Measurements from ENCODE around the gene ABCA4. TPM values are rescaled to one million over a fixed set of nuclear protein-coding genes. Genes with fewer than 3 reads are reported as not detected.

The ABCA4 gene
- total RNA-seq, 2 donors from 2014 or later = not detected

DNA sequence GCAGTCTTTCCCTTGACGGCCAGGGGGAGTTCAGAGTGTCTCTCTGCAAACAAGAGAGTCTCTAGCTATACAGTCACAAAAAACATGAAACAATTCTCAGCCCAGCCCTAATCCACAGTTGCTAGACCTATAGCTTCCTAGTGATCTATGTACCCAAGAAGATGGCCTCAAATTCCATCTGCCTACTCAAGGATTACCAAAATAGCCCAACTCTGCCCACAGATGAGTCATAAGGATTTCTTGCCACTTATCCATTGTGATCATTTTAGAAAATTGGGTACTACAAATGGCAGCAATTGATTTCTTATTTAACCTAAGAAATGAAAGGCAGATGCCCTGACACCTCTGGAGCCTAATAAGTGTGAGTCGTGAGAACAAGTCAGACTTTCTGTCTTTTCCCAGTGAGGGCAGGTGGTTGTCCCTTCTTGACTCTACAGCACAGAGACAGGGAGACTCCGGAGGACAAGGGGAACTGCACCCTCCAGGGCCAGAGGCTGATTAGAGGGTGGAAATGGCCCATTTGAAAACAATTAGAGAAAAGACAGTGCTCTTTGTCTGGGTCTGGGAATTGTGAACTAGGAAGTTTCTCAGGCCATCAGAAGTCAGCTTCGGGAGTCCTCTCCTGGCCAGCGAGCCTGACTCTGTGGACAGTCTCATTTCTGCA, 65.4 kb downstream of the ABCA4 start:
- ATAC-seq (no peak), DNase-seq (ENCODE audit: low spot score in 2 of 2) (no peak)

DNA sequence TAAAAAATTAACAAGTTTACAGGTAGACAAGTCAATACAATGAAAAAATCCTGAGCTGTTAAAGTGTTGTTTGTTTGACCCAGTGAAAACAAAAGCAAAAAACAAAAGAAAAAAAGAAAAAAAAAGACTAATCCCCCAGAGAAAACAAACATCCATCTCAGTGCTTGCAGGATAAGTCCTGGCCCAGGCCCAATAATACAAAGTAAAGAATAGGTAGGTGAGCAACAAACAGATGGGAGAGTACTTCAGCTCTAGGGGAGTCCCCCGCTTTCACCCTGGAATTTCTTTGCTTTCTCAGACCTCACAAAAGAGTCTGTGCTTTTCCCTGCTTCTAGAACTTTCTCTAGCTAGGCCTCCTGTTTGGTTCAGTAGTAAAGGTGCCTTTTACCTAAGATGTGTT, 70.3 kb downstream of the ABCA4 start:
- H3K36me3 Mint-ChIP-seq = no peaks in the 10 kb centered on the region
- no peak for DNase-seq (ENCODE audit: low spot score in 2 of 2)
- no peaks in the 10 kb centered on the region for H3K9me3 Mint-ChIP-seq
- no peak overlapping the region for H3K27ac Mint-ChIP-seq
- ATAC-seq = no peak

More for the DNA sequence above, 65.4 kb downstream of the ABCA4 start:
- Mint-ChIP-seq H3K36me3 (no peaks in the 10 kb centered on the region), H3K9me3 (no peaks in the 10 kb centered on the region), H3K27ac (no peak overlapping the region)

DNA sequence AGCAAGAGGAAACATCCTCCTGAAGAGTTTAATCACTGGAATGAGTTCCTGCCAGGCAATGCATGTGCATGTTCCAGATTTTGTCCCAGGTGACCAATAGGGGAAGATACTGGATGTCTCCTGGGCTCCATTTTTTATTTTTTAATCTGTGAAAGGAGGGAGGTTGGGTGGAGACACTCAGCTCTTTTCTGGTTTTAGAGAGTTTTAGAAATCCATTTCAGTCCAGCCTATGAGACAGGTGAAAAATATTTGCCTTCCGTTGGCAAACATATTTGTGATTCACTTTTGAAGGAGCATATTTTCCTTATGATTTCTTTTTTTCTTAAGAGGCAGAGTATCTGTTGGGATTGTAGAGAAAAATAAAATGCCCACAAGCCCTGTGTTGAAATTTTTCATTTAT, 70.7 kb downstream of the ABCA4 start:
- DNase-seq (ENCODE audit: low spot score in 2 of 2) (no peak), ATAC-seq (no peak)
- H3K27ac Mint-ChIP-seq = no peak overlapping the region
- no peaks in the 10 kb centered on the region for H3K36me3 Mint-ChIP-seq
- no peaks in the 10 kb centered on the region for H3K9me3 Mint-ChIP-seq

DNA sequence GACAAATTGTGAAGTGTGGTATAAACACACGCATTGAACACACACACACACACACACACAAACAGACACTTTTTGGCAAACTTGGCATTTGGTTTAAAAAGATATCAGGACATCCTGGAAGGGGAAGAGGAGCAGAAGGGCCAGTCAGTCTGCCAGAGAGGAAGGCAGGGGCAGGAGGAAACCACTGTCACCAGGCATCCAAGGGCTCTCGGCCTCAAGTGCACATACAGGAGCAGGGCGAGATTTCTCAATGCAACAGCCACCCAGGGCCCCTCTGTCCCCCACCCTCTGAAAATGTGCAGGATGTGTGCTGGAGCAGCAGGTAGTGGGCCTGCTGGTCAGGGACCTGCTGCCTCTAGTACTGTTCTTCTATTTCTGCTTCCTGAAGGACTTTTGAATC, 71.2 kb downstream of the ABCA4 start:
- Mint-ChIP-seq H3K9me3 (no peaks in the 10 kb centered on the region), H3K27ac (no peak overlapping the region), H3K36me3 (no peaks in the 10 kb centered on the region)
- no peak for ATAC-seq
- no peak for DNase-seq (ENCODE audit: low spot score in 2 of 2)

DNA sequence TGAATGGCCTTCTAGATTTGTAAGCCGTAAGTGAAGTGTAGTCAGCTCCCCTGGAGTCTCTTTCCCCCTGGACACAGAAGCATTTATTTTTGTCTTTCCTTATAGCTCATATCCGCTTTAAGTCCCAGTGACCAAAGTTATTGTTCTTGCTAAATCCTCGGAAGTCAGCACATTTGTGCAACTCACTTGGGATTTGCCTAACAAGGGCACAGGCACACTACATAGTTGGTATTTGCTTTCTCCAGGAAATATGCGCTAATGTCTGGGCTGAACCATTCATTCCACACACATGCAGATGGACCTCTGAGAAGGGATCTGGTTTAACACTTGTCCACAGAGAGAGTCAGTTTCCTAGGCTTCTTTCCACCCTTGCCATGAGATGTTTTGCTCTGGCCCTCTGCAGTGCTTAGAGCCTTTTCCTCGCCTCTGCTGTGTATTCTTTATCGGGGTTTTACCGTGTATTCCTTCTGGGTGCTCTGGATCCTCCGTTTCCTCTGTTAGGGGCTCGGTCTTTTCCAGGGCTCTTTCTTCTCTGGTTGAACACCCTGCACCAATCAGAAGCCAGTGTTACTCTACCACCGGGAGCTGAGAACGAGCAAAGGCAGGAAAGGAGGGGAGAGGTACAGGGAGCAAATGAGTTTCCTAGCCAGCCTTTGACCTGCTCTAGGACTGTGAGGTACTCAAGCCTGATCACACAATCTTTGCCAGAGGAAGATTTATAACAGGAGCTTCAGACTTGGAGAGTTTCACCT, 72.4 kb downstream of the ABCA4 start:
- no peaks in the 10 kb centered on the region for H3K9me3 Mint-ChIP-seq
- no peaks in the 10 kb centered on the region for H3K36me3 Mint-ChIP-seq
- ATAC-seq (no peak), DNase-seq (ENCODE audit: low spot score in 2 of 2) (no peak)
- H3K27ac Mint-ChIP-seq = no peak overlapping the region

DNA sequence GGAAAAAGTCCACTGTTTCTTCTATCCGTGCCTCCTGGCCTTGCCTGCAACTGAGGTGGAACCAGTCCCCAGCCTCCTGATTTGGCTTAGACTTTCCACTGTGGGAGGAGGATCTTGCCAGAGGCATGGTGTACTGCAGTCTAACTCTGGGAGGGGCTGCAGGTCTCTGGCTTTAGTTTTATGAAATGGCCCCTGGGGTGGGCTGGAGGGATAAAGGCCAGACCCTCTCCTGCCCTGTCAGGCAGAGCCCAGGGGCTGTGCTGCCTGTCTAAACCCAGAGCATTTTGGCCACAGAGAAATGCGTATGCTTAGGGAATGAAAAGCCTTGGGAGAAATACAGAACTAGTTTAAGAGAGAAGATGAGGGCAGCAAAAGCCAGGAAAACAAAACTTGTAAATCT, 73.0 kb downstream of the ABCA4 start:
- no peak overlapping the region for H3K27ac Mint-ChIP-seq
- DNase-seq (ENCODE audit: low spot score in 2 of 2) = no peak
- no peaks in the 10 kb centered on the region for H3K9me3 Mint-ChIP-seq
- H3K36me3 Mint-ChIP-seq = no peaks in the 10 kb centered on the region
- ATAC-seq = no peak

DNA sequence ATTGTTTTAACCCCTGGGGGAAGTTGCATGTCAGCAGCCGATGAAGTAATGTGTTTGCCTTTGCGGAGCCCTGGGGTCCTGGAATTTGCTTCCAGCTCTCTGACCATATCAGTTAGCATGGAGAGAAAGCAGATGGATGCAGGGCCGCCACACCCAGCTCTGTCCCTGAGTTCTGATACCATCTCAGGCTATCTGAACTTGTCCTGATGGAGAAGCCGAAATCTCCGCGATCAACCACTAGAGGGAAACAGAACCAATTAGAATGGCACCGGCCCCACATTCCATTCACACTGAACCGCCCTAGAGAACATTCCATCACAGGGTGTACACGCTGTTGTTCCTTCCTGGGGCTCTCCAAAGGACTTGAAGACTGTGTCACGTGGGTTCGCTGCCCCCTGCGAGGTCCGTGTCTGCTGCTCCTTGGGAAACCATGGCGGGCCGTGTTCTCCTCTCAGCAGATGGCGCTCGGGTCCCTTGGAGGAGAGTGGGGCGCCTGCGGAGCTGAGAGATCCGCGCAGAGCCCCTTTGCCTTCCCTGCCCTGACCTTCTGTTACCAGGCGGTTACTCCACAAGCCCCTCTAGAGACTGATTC, 75.4 kb downstream of the ABCA4 start:
- Mint-ChIP-seq H3K27ac (no peak overlapping the region), H3K9me3 (no peaks in the 10 kb centered on the region), H3K36me3 (no peaks in the 10 kb centered on the region)
- ATAC-seq = peak; percentile 45 to 77
- DNase-seq (ENCODE audit: low spot score in 2 of 2) = peak in 1 of 2 donors; percentile 33

DNA sequence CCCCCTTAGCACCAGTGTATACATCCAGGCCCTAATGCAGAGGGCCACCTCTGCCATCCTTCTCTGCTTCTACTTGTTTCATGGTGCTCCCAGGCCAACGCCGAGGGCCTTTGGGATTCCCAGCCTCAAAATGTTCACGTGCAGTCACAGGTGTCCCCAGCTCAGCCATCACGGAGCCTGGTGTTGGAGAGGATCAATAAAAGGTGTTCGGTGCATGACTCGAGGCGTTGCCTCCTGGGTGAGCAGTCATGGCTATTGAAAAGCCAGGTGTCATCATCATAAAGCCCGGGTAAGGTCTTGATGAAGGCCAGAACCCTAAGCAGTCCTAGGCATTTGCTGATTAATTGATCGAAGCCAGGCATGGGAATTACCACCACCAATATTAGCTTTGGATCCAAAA, 76.1 kb downstream of the ABCA4 start:
- Mint-ChIP-seq H3K27ac (no peak overlapping the region), H3K36me3 (no peaks in the 10 kb centered on the region), H3K9me3 (no peaks in the 10 kb centered on the region)
- ATAC-seq = no peak
- DNase-seq (ENCODE audit: low spot score in 2 of 2) = no peak

DNA sequence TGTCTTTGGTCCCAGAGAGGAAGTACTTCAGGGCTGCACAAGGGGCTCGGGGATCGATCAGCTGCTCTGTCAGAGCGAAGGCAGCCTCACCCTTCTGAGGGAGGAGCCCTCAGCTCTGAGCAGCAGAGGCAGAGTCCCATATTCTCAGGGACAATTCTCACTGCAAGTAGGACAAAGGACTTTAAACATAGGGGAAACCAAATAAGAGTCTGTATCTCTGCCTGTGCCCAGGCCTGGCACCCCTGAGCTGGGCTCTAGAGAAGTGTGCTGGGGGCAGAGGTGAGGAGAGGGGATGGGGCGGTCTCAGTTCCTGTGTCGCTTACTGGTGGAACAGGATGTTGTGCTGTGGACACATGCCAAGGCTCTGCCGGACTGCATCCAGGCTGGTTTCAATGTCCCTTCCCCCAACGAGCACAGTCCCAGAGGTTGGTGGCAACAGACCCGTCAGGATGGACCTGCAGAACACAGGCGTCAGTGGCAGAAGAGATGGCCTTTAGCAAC, 76.6 kb downstream of the ABCA4 start:
- no peaks in the 10 kb centered on the region for H3K36me3 Mint-ChIP-seq

DNA sequence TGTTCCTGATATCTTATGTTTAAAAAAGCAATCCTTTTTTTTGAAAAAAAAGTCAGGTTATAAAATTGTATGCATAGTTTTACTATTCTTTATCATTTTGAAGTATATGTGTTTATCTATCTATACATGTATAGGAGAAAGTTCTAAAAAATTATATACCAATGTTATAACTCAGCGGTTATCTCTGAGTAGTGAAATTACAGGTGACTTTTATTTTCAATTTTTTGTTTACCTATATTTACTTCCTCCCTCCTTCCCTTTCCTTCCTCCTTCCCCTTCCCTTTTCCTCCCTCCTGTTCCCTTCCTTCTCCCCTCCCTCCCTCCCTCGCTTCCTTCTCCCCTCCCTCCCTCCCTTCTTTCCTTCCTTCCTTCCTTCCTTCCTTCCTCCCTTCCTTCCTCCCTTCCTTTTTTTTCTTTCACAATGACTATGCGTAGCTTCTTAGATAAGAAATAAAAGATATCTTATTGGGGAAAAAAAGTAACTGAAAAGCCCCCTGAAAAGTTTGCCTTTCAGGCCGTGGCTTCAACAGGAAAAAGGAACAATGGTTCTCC, 77.1 kb downstream of the ABCA4 start:
- ATAC-seq = no peak
- DNase-seq (ENCODE audit: low spot score in 2 of 2) = no peak
- Mint-ChIP-seq H3K36me3 (no peaks in the 10 kb centered on the region), H3K27ac (no peak overlapping the region), H3K9me3 (no peaks in the 10 kb centered on the region)

More for the DNA sequence above, 76.6 kb downstream of the ABCA4 start:
- H3K27ac Mint-ChIP-seq = no peak overlapping the region
- DNase-seq (ENCODE audit: low spot score in 2 of 2) = no peak
- no peak for ATAC-seq
- no peaks in the 10 kb centered on the region for H3K9me3 Mint-ChIP-seq

DNA sequence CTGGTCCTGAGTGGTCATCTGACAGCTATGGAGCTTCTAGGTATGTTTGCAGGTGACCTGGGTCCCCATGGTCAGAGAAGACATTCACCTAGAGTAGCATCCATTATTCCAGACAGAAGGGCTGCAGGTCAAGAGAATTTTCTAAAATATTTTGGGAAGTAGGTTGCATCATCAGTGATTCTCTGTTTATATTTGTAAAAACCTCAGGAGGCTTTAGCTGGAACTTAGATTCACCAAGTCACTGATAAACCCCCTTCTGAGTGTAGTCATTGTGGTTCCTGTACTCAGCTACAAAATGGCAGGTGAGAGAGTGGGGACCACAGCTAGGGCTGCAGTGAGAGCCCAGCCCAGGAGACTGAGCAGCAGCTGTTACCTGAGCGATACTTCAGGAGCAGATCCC, 78.6 kb downstream of the ABCA4 start:
- peak overlapping the region in 1 of 2 donors; percentile 44 for H3K27ac Mint-ChIP-seq

DNA sequence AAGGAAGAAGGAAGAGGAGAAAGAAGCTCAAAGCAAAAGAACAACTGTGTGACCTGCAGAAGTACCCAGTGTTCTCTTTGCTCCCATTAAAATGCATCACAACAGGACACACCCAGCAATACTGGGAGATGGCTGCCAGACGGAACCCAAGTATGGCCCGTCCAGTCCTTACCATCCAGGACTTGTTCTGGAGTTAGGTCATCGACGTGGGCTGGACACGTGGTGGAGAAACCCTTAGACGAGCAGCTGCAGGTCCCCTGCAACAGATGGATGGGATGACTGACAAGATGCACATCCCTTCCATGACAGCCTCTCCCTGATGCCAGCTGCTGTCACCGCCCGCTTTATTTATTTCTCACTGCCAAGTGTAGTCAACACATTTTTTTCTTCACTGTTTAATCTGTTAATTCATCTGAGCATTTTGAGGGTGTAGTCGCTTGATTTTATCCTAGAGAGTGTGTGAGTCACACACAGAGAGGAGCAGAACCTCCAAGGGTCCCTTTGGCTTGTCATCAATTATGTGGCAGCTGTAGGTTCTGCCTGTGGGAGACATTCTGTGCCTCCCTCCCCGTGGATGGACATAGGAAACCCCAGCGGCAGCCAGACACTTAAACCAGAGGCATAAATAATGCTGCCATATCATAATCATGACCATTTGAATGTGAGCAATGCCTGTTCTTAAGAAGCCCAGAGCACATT, 80.9 kb downstream of the ABCA4 start:
- ATAC-seq (no peak), DNase-seq (ENCODE audit: low spot score in 2 of 2) (no peak)
- Mint-ChIP-seq H3K27ac (no peak overlapping the region), H3K36me3 (no peaks in the 10 kb centered on the region), H3K9me3 (no peaks in the 10 kb centered on the region)

More for the DNA sequence above, 78.6 kb downstream of the ABCA4 start:
- no peak for ATAC-seq
- Mint-ChIP-seq H3K36me3 (no peaks in the 10 kb centered on the region), H3K9me3 (no peaks in the 10 kb centered on the region)
- DNase-seq (ENCODE audit: low spot score in 2 of 2) = no peak

DNA sequence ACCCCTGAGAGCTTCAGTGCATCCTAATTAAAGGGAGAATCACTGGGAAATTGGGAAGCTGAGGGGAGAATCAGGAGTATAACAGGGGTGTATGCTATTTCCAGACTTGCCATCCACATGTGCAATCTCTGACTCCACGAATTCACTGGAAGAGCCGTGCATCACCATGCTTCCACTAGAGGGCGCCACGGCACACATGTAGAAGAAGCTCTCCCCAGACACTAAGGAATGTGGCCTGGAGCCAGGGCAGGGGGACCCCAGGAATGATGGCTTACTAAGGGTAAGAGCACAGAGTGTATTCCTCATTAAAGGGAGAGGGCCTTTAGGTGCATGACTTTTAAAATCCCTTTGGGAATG, 81.5 kb downstream of the ABCA4 start:
- H3K27ac Mint-ChIP-seq = no peak overlapping the region
- no peaks in the 10 kb centered on the region for H3K9me3 Mint-ChIP-seq
- ATAC-seq (peak in 1 of 2 donors; percentile 45), DNase-seq (ENCODE audit: low spot score in 2 of 2) (peak in 1 of 2 donors; percentile 70)
- no peaks in the 10 kb centered on the region for H3K36me3 Mint-ChIP-seq

DNA sequence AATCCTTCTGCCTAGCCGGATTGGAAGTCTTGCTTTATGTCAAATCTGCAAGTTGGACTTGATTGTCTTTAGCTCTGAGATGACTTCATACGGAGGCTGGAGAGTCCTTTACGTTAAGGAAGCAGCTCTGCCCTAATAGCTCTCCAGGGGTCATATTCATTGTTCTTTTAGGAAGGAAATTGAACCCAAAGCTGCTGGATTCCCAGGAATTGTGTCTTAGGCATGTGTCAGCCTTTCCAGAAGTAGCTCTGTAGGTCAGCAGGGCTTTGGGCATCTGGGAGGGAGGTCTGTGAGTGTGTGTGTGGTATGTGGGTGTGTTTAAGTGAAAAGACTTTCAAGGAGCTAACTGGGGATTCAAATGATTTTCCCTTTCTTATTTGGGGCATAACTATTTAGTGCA, 82.4 kb downstream of the ABCA4 start:
- no peak for DNase-seq (ENCODE audit: low spot score in 2 of 2)
- no peak for ATAC-seq
- H3K36me3 Mint-ChIP-seq = no peaks in the 10 kb centered on the region
- no peaks in the 10 kb centered on the region for H3K9me3 Mint-ChIP-seq
- H3K27ac Mint-ChIP-seq = no peak overlapping the region

DNA sequence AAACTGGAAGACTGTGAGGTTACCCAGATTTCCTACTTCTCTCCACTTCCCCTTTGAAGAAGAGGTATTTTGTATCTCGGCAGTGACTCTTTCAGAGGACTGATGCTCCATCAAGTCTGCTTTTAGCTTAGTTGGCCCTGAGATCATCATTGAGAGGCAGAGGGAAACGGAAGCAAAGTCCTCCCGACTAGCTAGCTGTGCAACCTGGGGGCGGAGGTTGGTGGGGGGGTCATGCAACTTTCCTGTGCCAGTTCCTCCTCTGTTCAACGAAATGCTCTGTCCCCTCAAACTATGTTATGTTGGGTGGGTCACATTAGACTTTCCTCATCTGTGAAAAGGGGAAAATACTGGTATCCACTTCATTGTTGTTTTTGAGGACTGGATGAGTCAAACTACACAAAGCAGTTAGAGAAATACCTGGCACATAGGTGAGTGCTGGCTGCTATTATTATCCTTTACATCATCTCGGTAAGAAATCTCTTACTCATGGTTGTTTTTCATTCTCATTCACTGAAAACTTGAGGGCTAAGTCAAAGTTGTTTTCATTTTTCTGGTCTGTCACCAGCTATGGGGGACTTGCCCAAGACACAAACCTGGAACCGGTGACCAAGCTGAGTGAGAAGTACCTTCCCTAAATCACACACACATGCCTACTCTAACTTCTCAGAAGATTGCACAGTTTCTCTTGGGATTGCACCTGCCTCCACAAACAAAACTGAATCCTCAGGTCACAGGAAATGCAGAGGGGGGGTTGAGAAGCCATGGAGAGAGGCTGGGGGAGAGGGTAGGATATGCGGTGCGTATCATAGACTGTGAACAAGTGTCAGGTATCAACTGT, 83.3 kb downstream of the ABCA4 start:
- no peaks in the 10 kb centered on the region for H3K36me3 Mint-ChIP-seq
- ATAC-seq (peak; percentile 64 to 89), DNase-seq (ENCODE audit: low spot score in 2 of 2) (peak in 1 of 2 donors; percentile 12)
- no peaks in the 10 kb centered on the region for H3K9me3 Mint-ChIP-seq
- H3K27ac Mint-ChIP-seq = peak overlapping the region in 1 of 2 donors; percentile 56

DNA sequence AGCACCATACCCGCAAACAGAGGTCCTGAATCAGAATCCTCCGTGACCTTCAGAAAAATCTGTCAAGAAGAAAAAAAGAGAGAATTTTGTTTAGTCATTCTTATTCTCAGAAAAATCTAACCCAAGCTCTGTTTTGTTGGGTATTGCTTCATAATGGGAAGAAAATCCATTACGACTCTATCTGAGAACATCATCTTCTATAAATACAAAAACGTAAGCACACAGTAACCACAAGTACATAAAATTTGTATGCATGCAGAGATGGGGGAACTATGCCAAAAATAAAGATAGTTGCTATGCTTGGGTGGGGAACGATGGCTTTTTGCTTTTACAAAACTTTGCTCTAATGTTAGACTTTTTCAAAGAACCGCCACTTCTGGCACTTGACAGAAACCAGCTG, 84.2 kb downstream of the ABCA4 start:
- ATAC-seq (no peak), DNase-seq (ENCODE audit: low spot score in 2 of 2) (no peak)
- Mint-ChIP-seq H3K36me3 (no peaks in the 10 kb centered on the region), H3K27ac (no peak overlapping the region), H3K9me3 (no peaks in the 10 kb centered on the region)
